Endothelial cell (in vitro differentiated cells): ENCODE data around the gene LRSAM1. TPM values are rescaled to one million over a fixed set of nuclear protein-coding genes. Genes with fewer than 3 reads are reported as not detected.
A peak's percentile ranks its signal among the peaks of the same experiment; 100 is the strongest.

ENCODE experiments used
- DNase-seq: peaks from one replicate; pipeline ENCODE4 v3.0.0; 2021; ENCODE audit warnings: low spot score
- H3K27ac Mint-ChIP-seq: one replicate; pipeline ENCODE4 v1.8.0; 2021; ENCODE audit warnings: mixed read lengths, inconsistent platforms; ENCODE audit not compliant: unreplicated experiment
- H3K27me3 Mint-ChIP-seq: one replicate; pipeline ENCODE4 v1.8.0; 2021; ENCODE audit warnings: mild to moderate bottlenecking, moderate library complexity, mixed read lengths, inconsistent platforms; ENCODE audit not compliant: unreplicated experiment
- H3K36me3 Mint-ChIP-seq: one replicate; pipeline ENCODE4 v1.8.0; 2021; ENCODE audit warnings: mild to moderate bottlenecking, low read depth, mixed read lengths, inconsistent platforms; ENCODE audit not compliant: unreplicated experiment
- H3K4me1 Mint-ChIP-seq: one replicate; pipeline ENCODE4 v1.8.0; 2021; ENCODE audit warnings: mild to moderate bottlenecking, mixed read lengths, inconsistent platforms; ENCODE audit not compliant: unreplicated experiment
- H3K4me3 Mint-ChIP-seq: one replicate; pipeline ENCODE4 v1.8.0; 2021; ENCODE audit warnings: mild to moderate bottlenecking, mixed read lengths, inconsistent platforms; ENCODE audit not compliant: unreplicated experiment
- H3K9me3 Mint-ChIP-seq: one replicate; pipeline ENCODE4 v1.8.0; 2021; ENCODE audit warnings: mixed read lengths, inconsistent platforms; ENCODE audit not compliant: unreplicated experiment
- total RNA-seq: library from RNA; stranded (reverse); fragmentation: NEBNext Ultra II Directional; extraction: Animal tissue kit (Norgen Biotek cat#: 25700); gene quantifications from one replicate; pipeline ENCODE4 v1.2.1, GENCODE V29; 2021; ENCODE audit not compliant: unreplicated experiment
- TF ChIP-seq, protein P1 (sequence below): fragments of 200-600 bp; sonication (generic); IDR thresholded peaks from one replicate; pipeline ENCODE4 v1.5.0; 2021; ENCODE audit warnings: antibody characterized with exemption; ENCODE audit not compliant: unreplicated experiment

LRSAM1 gene
- total RNA-seq, 1 donor from 2014 or later: 22.6 TPM

DNA sequence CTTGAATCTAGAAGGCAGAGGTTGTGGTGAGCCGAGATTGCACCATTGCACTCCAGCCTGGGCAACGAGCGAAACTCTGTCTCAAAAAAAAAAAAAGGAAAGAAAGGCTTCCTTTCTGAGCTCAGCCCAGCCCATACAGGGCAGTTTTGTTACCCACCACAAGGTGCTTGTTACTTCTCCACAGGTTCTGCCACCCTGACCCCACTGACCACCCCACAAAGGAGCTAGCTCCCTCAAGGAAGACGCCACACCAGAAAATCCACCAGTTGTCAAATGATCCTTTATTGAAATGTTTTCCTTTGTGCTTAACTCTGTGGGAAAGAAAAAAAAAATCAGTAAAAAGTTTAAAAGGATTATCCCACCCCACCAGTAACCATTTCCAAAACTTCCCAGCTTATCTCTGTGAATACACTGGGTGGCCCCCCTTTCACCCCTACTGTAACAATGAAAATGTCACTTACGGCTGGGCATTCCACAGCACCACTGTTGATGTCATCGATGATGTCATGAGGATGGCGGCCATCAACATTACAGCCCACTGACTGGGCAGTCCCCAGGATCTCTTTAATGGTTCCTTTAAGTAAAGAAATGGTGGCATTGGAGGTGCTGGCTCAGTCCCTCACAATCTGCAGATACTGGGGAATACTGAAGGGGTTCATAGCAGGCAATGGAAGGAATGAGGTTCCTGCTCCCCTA lies 3.7 kb upstream of the LRSAM1 start:
- Mint-ChIP-seq H3K4me3 (peak overlapping the region; percentile 65), H3K4me1 (peaks cover 22% of the 10 kb centered on the region), H3K9me3 (no peaks in the 10 kb centered on the region), H3K36me3 (peaks cover 38% of the 10 kb centered on the region), H3K27me3 (peaks cover 7% of the 10 kb centered on the region), H3K27ac (peak overlapping the region; percentile 44)
- TF ChIP-seq, protein P1, sequence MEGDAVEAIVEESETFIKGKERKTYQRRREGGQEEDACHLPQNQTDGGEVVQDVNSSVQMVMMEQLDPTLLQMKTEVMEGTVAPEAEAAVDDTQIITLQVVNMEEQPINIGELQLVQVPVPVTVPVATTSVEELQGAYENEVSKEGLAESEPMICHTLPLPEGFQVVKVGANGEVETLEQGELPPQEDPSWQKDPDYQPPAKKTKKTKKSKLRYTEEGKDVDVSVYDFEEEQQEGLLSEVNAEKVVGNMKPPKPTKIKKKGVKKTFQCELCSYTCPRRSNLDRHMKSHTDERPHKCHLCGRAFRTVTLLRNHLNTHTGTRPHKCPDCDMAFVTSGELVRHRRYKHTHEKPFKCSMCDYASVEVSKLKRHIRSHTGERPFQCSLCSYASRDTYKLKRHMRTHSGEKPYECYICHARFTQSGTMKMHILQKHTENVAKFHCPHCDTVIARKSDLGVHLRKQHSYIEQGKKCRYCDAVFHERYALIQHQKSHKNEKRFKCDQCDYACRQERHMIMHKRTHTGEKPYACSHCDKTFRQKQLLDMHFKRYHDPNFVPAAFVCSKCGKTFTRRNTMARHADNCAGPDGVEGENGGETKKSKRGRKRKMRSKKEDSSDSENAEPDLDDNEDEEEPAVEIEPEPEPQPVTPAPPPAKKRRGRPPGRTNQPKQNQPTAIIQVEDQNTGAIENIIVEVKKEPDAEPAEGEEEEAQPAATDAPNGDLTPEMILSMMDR: no peak
- DNase-seq: no peak

DNA sequence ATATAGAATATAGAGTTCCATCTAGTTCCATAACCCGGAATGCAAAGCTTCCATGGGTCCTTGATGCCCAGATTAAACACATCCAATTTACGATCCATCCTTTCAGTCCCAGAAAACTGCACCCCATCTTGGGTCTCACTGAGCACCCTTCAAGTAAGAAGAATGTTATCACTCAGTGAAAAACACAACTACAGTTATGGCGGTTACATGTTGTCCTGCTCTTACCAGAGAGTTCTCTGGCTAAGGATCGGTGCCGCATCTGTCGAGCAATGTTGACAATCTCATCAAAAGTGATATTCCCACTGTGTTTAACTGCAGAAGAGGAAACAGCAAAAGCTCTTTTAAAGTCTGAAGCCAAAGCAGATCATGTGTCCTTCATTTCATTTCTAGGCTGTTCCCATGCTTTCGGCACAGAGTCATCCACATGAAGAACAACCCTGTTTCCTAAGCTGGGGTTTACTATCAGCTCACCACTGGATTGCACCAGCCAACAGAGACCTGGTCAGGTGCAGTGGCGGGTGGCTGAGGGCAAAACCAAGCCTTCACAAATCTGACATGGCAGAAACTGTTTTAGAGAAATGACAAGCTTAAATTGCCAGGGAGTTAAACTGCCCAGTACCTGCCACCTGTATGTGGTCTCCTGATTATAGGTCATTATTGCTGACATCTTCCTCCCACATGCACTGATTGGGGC lies 3.1 kb upstream of the LRSAM1 start:
- peaks cover 38% of the 10 kb centered on the region for H3K36me3 Mint-ChIP-seq
- peaks cover 22% of the 10 kb centered on the region for H3K4me1 Mint-ChIP-seq
- no peaks in the 10 kb centered on the region for H3K9me3 Mint-ChIP-seq
- no peak for DNase-seq
- TF ChIP-seq, protein P1: no peak
- peaks cover 7% of the 10 kb centered on the region for H3K27me3 Mint-ChIP-seq
- H3K4me3 Mint-ChIP-seq: peak overlapping the region; percentile 97
- H3K27ac Mint-ChIP-seq: peak overlapping the region; percentile 44

DNA sequence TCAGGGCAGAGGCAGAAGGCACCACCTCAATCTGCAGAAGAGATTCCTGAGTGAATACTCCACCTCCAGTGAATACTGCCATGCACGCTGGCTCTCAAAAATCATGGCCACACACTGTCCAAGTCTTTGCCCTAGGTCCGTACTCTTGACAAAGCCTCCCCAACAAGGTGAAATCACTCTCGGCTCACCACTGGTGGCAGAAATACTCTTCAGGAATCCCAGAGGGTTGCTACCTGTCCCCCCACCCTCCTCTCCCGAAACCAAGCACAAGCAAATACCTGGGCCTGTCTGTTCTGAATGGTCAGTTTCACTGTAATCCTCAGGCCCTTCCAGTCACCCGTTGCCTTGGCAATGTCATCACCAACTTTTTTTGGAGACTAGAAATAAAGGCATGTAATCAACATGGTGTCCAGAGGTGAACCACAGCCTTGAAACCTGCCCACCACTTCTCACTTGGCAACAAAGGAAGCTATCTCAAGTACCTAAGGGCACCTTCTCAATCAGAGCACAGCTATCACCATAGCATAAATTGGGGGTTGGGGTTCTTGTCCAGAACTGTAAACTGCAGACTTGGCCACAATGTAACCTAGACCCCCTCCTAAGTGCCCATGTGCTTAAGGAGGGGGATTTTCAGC lies 1.9 kb upstream of the LRSAM1 start:
- Mint-ChIP-seq H3K9me3 (no peaks in the 10 kb centered on the region), H3K4me1 (peaks cover 27% of the 10 kb centered on the region), H3K4me3 (peak overlapping the region; percentile 97), H3K36me3 (peaks cover 35% of the 10 kb centered on the region), H3K27ac (peak overlapping the region; percentile 93), H3K27me3 (peaks cover 7% of the 10 kb centered on the region)
- TF ChIP-seq, protein P1: no peak
- DNase-seq: no peak

DNA sequence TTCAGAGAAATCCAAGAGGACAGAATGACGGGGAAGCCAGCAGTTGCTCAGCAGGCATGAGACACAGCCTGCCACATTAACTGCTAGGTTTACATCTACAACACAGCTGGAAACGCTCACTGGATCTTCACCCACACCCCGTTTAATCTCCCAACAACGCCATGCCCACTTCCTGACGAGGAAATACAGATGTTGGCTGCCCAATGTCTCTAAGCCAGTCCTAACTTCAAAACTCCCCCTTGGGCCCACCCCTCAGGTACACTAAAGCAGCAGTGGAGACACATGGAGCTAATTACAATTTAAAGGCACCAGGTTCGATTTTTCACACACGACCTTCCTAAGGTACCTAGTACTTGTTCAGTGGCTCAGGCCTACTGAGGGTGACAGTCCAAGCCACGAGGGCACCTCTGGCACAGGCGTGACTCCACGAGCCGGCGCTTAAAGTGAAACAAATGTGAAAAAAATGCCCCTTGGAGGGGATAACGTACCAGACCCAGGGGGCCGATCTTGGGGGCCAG lies 1.0 kb upstream of the LRSAM1 start:
- Mint-ChIP-seq H3K9me3 (no peaks in the 10 kb centered on the region), H3K4me1 (peaks cover 27% of the 10 kb centered on the region), H3K27me3 (peaks cover 13% of the 10 kb centered on the region), H3K4me3 (peak overlapping the region; percentile 97), H3K27ac (peak overlapping the region; percentile 93), H3K36me3 (peaks cover 26% of the 10 kb centered on the region)
- DNase-seq: peak; percentile 14
- TF ChIP-seq, protein P1: no peak
